ENCODE results near the gene KLLN. TPM values are rescaled to one million over a fixed set of nuclear protein-coding genes. Genes with fewer than 3 reads are reported as not detected.

Gene KLLN
- total RNA-seq, 3 donors from 2014 or later (not counting 1 experiment from before 2014, with no cell fraction given) = 0.68 to 0.73 (median 0.70) TPM

DNA sequence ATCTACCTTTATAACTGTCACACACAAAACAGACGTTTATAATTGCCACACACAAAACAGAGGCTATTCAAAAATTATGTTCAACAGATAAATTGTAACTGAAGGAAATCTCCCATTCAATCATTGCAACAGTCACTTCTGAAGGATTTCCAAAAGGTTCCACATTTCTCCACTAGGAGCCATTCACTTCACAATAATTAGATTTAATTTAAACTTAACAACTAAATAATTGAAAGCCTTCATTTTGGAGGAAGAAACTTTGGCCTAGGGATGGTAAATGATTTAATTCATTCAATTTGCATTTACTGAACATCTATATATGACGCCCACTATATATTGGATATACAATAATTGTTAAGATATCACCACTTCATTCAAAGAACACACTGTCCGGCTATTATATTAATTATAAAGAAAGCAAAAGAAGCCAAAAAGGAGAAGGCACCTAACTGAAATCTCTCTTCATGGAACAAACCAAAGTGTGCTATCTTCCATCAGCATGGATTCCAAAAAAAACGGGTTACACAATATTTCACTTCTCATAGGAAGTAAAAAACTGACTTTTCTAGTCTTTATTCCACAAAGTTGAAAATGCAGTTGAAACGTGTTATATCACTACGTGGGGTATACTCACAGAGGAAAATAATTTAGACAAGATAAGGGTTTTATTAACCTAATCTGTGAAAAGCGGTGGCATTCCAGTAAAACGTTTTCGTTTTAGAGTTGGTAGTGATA, 47.0 kb downstream of the KLLN start:
- H3K27ac ChIP-seq (ENCODE audit: low read length) = no peak overlapping the region

More for the DNA sequence above, 47.0 kb downstream of the KLLN start:
- peaks cover 15% of the 10 kb centered on the region for H3K36me3 ChIP-seq (ENCODE audit: control insufficient read depth, insufficient read depth, low read length)
- no peaks in the 10 kb centered on the region for H3K9me3 Mint-ChIP-seq
- no peaks in the 10 kb centered on the region for H3K27me3 Mint-ChIP-seq (ENCODE audit: low read depth in 2 of 2)
- no peak for ATAC-seq
- TF ChIP-seq, protein P1, sequence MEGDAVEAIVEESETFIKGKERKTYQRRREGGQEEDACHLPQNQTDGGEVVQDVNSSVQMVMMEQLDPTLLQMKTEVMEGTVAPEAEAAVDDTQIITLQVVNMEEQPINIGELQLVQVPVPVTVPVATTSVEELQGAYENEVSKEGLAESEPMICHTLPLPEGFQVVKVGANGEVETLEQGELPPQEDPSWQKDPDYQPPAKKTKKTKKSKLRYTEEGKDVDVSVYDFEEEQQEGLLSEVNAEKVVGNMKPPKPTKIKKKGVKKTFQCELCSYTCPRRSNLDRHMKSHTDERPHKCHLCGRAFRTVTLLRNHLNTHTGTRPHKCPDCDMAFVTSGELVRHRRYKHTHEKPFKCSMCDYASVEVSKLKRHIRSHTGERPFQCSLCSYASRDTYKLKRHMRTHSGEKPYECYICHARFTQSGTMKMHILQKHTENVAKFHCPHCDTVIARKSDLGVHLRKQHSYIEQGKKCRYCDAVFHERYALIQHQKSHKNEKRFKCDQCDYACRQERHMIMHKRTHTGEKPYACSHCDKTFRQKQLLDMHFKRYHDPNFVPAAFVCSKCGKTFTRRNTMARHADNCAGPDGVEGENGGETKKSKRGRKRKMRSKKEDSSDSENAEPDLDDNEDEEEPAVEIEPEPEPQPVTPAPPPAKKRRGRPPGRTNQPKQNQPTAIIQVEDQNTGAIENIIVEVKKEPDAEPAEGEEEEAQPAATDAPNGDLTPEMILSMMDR (IDR thresholded peaks at IDR 0.05) = peak; percentile 18
- H3K4me1 Mint-ChIP-seq = peaks cover 41 to 44% of the 10 kb centered on the region in 2 donors
- H3K27me3 ChIP-seq (ENCODE audit: control insufficient read depth, insufficient read depth, low read length) = no peaks in the 10 kb centered on the region
- peaks cover 12% of the 10 kb centered on the region for H3K4me1 ChIP-seq (ENCODE audit: control insufficient read depth, insufficient read depth, low read length)
- H3K27ac Mint-ChIP-seq = peak overlapping the region; percentile 96 to 97
- no peaks in the 10 kb centered on the region for H3K9me3 ChIP-seq (ENCODE audit: control insufficient read depth, insufficient read depth, low read length)
- H3K36me3 Mint-ChIP-seq = no peaks in the 10 kb centered on the region
- peak overlapping the region; percentile 95 for H3K4me3 Mint-ChIP-seq
- 46% methylated on average over 5 of the region's 9 CpGs for WGBS (ENCODE audit: insufficient coverage)
- DNase-seq = no peak
- H3K4me3 ChIP-seq (ENCODE audit: low read length) = no peak overlapping the region
- intact Hi-C loops (cut with micrococcal nuclease) = loop anchor here (5.0 kb wide), 1 partner anchor 1176 kb away; the partner anchor contains the start of gene FAS

Other genes with a start within 250 kb of the KLLN start
- gene PAPSS2, start 203.7 kb downstream of the KLLN start, total RNA-seq = 1 to 10 TPM in 1 of 3 donors, under 1 TPM in 1, not detected in 1; 0.13 to 1.1 TPM
- 10 to 100 TPM; 37.5 to 55.2 (median 43.0) TPM for gene ATAD1, start 45.3 kb downstream of the KLLN start, total RNA-seq
- 100 to 1,000 TPM; 107 to 142 (median 121) TPM for gene PTEN, start 92 bp upstream of the KLLN start, total RNA-seq

Data from natural killer cell (primary cell).